ENCODE data around the gene XPNPEP1. TPM values are rescaled to one million over a fixed set of nuclear protein-coding genes. Genes with fewer than 3 reads are reported as not detected.

Gene XPNPEP1
- total RNA-seq, result 10 to 100 TPM; 92.9 to 99.4 TPM

GRCh38 chr10:109922976-109923921 is at the start of gene XPNPEP1:
Gene XPNPEP1 (minus strand): TSS chr10:109923511. CDS start chr10:109923433, 78 bp downstream.
- ATAC-seq (ENCODE audit: low read depth), result peak; percentile 94
- peak within 1 kb of the TSS; percentile 93 for H3K4me3 Mint-ChIP-seq
- H3K36me3 Mint-ChIP-seq, result peaks cover 27% of the 10 kb centered on the region
- peaks cover 2% of the 10 kb centered on the region for H3K27me3 Mint-ChIP-seq
- peak; percentile 91 for DNase-seq
- POLR2A ChIA-PET, result interaction anchor here (0.6 to 2.8 kb wide), 6 partner anchors 9 to 84 kb away, joined by 3 to 23 read pairs (median 6); partner anchors contain the start of gene ADD3
- H3K4me1 Mint-ChIP-seq, result peaks cover 45% of the 10 kb centered on the region
- no peaks in the 10 kb centered on the region for H3K9me3 Mint-ChIP-seq
- H3K27ac Mint-ChIP-seq, result peak within 1 kb of the TSS; percentile 87

- Mint-ChIP-seq H3K36me3 (no peaks in the 10 kb centered on the region), H3K4me1 (peaks cover 1% of the 10 kb centered on the region), H3K4me3 (no peak overlapping the region), H3K27me3 (peaks cover 3% of the 10 kb centered on the region), H3K27ac (no peak overlapping the region), H3K9me3 (no peaks in the 10 kb centered on the region)
- ATAC-seq (ENCODE audit: low read depth), result no peak
- POLR2A ChIA-PET, result no interaction called here
- no peak for DNase-seq
These were observed 49.2 kb upstream of the XPNPEP1 start for GRCh38 chr10:109972372-109973001.

GRCh38 chr10:109971634-109972033 is 48.3 kb upstream of the XPNPEP1 start:
- Mint-ChIP-seq H3K4me3 (no peak overlapping the region), H3K27ac (no peak overlapping the region), H3K36me3 (no peaks in the 10 kb centered on the region), H3K27me3 (peaks cover 3% of the 10 kb centered on the region), H3K4me1 (peaks cover 1% of the 10 kb centered on the region), H3K9me3 (no peaks in the 10 kb centered on the region)
- POLR2A ChIA-PET, result no interaction called here
- DNase-seq (no peak), ATAC-seq (ENCODE audit: low read depth) (no peak)

GRCh38 chr10:109969760-109970346 is 46.5 kb upstream of the XPNPEP1 start:
- Mint-ChIP-seq H3K27ac (no peak overlapping the region), H3K27me3 (peaks cover 3% of the 10 kb centered on the region), H3K36me3 (no peaks in the 10 kb centered on the region), H3K9me3 (no peaks in the 10 kb centered on the region), H3K4me1 (no peaks in the 10 kb centered on the region), H3K4me3 (no peak overlapping the region)
- DNase-seq, result no peak
- no peak for ATAC-seq (ENCODE audit: low read depth)
- POLR2A ChIA-PET, result no interaction called here

GRCh38 chr10:109968953-109969759 is 45.8 kb upstream of the XPNPEP1 start:
- Mint-ChIP-seq H3K9me3 (no peaks in the 10 kb centered on the region), H3K27ac (no peak overlapping the region), H3K4me3 (no peak overlapping the region), H3K36me3 (no peaks in the 10 kb centered on the region), H3K4me1 (peaks cover 2% of the 10 kb centered on the region), H3K27me3 (peaks cover 3% of the 10 kb centered on the region)
- ATAC-seq (ENCODE audit: low read depth) (no peak), DNase-seq (no peak)
- POLR2A ChIA-PET, result no interaction called here

- H3K27ac Mint-ChIP-seq, result no peak overlapping the region
- H3K27me3 Mint-ChIP-seq, result peaks cover 3% of the 10 kb centered on the region
- DNase-seq (no peak), ATAC-seq (ENCODE audit: low read depth) (no peak)
- no peaks in the 10 kb centered on the region for H3K9me3 Mint-ChIP-seq
- no peaks in the 10 kb centered on the region for H3K36me3 Mint-ChIP-seq
- POLR2A ChIA-PET, result no interaction called here
- H3K4me3 Mint-ChIP-seq, result no peak overlapping the region
- H3K4me1 Mint-ChIP-seq, result peaks cover 2% of the 10 kb centered on the region
These were observed 44.4 kb upstream of the XPNPEP1 start for GRCh38 chr10:109967739-109968088.

GRCh38 chr10:109966961-109967738 is 43.8 kb upstream of the XPNPEP1 start:
- Mint-ChIP-seq H3K4me3 (no peak overlapping the region), H3K9me3 (no peaks in the 10 kb centered on the region), H3K4me1 (peaks cover 2% of the 10 kb centered on the region), H3K36me3 (no peaks in the 10 kb centered on the region), H3K27ac (no peak overlapping the region), H3K27me3 (peaks cover 3% of the 10 kb centered on the region)
- ATAC-seq (ENCODE audit: low read depth) (no peak), DNase-seq (no peak)
- POLR2A ChIA-PET, result no interaction called here

- H3K27me3 Mint-ChIP-seq, result peaks cover 3% of the 10 kb centered on the region
- H3K4me1 Mint-ChIP-seq, result peaks cover 2% of the 10 kb centered on the region
- no peaks in the 10 kb centered on the region for H3K36me3 Mint-ChIP-seq
- no peak overlapping the region for H3K4me3 Mint-ChIP-seq
- no peaks in the 10 kb centered on the region for H3K9me3 Mint-ChIP-seq
- POLR2A ChIA-PET, result no interaction called here
- DNase-seq (no peak), ATAC-seq (ENCODE audit: low read depth) (no peak)
- no peak overlapping the region for H3K27ac Mint-ChIP-seq
These were observed 41.0 kb upstream of the XPNPEP1 start for GRCh38 chr10:109964318-109964717.

GRCh38 chr10:109963439-109963838 is 40.1 kb upstream of the XPNPEP1 start:
- no peaks in the 10 kb centered on the region for H3K27me3 Mint-ChIP-seq
- POLR2A ChIA-PET, result no interaction called here
- peaks cover 2% of the 10 kb centered on the region for H3K4me1 Mint-ChIP-seq
- H3K4me3 Mint-ChIP-seq, result no peak overlapping the region
- ATAC-seq (ENCODE audit: low read depth) (no peak), DNase-seq (no peak)
- H3K9me3 Mint-ChIP-seq, result no peaks in the 10 kb centered on the region
- no peaks in the 10 kb centered on the region for H3K36me3 Mint-ChIP-seq
- no peak overlapping the region for H3K27ac Mint-ChIP-seq

GRCh38 chr10:109962247-109962646 is 38.9 kb upstream of the XPNPEP1 start:
- Mint-ChIP-seq H3K27me3 (no peaks in the 10 kb centered on the region), H3K9me3 (no peaks in the 10 kb centered on the region), H3K4me1 (peaks cover 2% of the 10 kb centered on the region), H3K4me3 (no peak overlapping the region), H3K27ac (no peak overlapping the region), H3K36me3 (no peaks in the 10 kb centered on the region)
- ATAC-seq (ENCODE audit: low read depth) (no peak), DNase-seq (no peak)
- POLR2A ChIA-PET, result no interaction called here

GRCh38 chr10:109961174-109962001 is 38.1 kb upstream of the XPNPEP1 start:
- peaks cover 4% of the 10 kb centered on the region for H3K4me1 Mint-ChIP-seq
- no peaks in the 10 kb centered on the region for H3K9me3 Mint-ChIP-seq
- DNase-seq (no peak), ATAC-seq (ENCODE audit: low read depth) (no peak)
- POLR2A ChIA-PET, result no interaction called here
- no peak overlapping the region for H3K27ac Mint-ChIP-seq
- peaks cover 2% of the 10 kb centered on the region for H3K36me3 Mint-ChIP-seq
- no peaks in the 10 kb centered on the region for H3K27me3 Mint-ChIP-seq
- no peak overlapping the region for H3K4me3 Mint-ChIP-seq

- ATAC-seq (ENCODE audit: low read depth), result no peak
- no peaks in the 10 kb centered on the region for H3K27me3 Mint-ChIP-seq
These were observed 37.4 kb upstream of the XPNPEP1 start for GRCh38 chr10:109960682-109961081.

More at GRCh38 chr10:109960682-109961081, 37.4 kb upstream of the XPNPEP1 start:
- POLR2A ChIA-PET, result no interaction called here
- Mint-ChIP-seq H3K4me1 (peaks cover 4% of the 10 kb centered on the region), H3K36me3 (peaks cover 2% of the 10 kb centered on the region), H3K4me3 (no peak overlapping the region), H3K9me3 (no peaks in the 10 kb centered on the region), H3K27ac (no peak overlapping the region)
- DNase-seq, result no peak

Measured in activated naive CD8-positive, alpha-beta T cell treated with anti-CD3 and anti-CD28 coated beads, Interleukin-2, amount 10 ng/mL, durations not matched to agents 7 days and 5 days (primary cell).